HG02943 (cell line): ENCODE data around the gene MYH9.
"Not testable (repeated sequence)": the region's sequence is repeated elsewhere in the genome, so short reads cannot be mapped to it uniquely, and the experiment has no call there.

Experiments used
- ATAC-seq: cut with Tn5 transposase; IDR thresholded peaks from one replicate; pipeline ENCODE4 v1.9.1; 2021; ENCODE audit warnings: mild to moderate bottlenecking, low read depth, moderate library complexity; ENCODE audit not compliant: unreplicated experiment

MYH9 gene

GRCh38 chr22:36298118-36298517 lies 89.6 kb downstream of the MYH9 start:
- ATAC-seq, result no peak

DNA sequence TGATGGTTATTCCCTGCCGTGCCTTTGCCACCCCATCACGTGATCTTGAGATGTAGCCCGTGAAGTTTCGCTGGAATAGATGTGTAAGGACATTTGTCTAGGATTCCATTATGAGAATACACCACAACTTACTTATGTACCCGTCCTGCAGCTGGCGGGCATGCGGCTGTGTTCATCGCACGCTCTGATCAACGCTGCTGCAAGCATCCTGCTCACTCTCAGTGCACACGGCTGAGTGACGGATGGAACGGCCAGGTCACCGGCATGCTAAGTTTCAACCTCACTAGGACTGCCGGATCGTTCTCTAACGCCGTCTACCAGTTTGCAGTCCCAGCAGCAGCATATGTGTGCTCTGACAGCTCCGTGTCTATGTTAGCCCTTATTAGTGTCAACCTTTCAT lies 90.2 kb downstream of the MYH9 start:
- no peak for ATAC-seq

DNA sequence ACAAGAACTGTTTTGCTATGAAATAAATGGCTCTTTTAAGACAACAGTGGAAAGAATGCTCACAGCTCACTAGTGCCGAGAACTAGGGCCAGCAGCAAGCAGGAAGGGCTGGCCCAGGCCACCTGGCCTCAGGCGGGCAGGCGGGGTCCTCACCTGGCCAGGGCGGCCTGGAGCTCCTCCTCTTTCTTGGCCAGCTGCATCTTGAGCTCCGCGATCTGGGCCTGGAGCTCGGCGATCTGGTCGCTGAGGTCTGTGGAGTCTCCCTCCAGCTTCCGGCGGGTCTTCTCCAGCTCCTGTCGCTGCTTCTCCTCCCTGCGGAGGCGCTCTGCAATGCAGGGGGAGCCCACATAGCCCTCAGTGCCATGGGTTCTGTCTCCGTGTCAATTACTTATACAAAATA lies 91.1 kb downstream of the MYH9 start:
- no peak for ATAC-seq

DNA sequence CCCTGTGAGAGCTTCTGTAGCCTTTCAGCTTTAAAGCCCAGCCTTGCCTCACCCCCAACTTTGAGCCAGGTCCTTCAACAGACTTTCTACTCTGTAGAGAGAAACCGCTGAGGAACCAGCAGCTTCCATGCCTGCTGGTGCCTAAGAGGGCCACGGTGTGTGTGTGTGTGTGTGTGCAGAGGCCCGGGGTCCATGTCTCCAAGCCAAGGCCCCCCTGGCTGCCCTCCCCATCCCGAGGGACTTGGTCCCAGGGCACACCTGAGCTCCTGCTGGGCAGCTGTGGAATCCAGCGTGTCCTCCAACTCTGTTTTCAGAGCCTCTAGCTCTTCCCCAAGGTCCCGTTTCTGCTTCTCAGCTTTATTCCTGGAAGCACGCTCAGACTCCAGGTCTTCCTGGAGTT lies 92.5 kb downstream of the MYH9 start:
- ATAC-seq, result no peak

GRCh38 chr22:36294801-36295200 lies 93.0 kb downstream of the MYH9 start:
- no peak for ATAC-seq

- no peak for ATAC-seq
Measured at GRCh38 chr22:36294293-36294620, 93.5 kb downstream of the MYH9 start.

DNA sequence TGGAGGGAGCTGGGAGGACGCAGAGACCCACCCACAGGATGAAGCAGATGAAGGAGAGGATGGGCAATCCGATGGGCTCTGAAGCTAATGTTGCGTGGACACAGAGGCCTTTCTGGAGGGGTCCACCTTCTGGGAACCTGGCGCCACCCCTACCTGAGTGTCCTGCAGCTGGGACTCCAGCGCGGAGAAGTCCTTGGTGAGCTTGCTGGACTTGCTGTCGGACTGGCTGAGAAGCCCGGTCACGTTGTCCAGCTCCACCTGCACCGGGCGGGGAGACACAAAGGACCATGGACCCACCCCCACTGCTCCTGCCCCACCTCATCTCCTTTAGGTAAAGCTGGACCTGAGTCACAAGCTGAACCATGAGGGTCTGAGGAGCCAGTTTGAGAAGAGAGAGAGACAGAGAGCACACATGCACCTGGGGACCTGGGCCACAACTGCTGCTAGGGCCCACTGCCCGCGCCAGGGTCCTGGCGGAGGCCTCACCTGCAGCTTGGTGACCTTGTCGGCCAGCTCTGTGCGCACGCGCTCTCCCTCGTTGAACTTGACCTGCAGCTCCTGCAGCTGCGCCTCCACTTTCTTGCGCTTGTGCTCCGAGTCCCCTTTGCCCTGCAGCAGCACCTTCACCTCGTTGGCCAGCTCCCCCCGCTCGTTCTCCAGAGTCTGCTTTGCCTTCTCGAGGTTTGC lies 94.0 kb downstream of the MYH9 start:
- no peak for ATAC-seq

GRCh38 chr22:36292823-36293530 lies 94.8 kb downstream of the MYH9 start:
- ATAC-seq, result no peak

DNA sequence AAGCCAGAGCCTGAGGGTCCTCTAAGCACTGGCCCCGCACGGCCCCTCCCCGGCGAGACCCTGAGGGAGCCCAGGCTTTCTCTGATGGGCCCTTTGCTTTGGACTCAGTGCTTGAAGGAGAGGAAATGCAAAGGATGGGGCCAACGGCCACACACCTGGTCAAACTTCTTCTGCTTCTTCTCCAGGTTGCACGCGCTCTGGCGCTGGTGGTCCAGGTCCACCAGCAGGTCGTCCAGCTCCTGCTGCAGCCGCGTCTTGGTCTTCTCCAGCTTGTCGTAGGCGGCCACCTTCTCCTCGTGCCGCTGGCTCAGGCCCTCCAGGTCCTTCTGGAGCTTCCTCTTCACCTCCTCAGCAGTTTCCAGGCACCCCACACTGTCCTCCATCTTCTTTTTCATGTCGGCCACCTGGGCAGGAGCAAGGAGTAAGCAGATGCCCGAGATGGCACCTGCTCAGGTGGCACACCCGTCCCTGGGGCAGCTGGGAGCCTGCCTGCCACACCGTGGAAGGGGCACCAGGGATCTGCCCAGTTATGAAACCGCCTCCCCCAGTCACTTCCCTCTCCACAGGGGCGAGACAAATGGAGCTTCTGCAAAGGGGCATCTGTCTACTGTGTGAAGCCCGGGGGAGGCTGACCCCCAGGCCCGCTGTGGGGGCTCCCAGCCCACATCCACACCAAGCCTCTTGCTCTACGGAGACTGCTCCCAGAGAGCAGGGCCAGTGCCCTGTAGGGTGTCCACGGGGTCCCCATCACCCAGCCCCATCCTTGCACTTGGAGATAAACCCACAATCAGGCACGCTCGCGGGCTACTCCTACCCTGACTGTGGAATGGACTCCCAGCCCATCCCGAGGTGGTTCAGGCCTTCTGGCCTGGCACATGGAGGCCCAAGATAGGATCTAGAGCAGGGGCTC lies 95.7 kb downstream of the MYH9 start:
- no peak for ATAC-seq

- not testable (repeated sequence) for ATAC-seq
Measured at GRCh38 chr22:36290391-36291075, 97.2 kb downstream of the MYH9 start.

DNA sequence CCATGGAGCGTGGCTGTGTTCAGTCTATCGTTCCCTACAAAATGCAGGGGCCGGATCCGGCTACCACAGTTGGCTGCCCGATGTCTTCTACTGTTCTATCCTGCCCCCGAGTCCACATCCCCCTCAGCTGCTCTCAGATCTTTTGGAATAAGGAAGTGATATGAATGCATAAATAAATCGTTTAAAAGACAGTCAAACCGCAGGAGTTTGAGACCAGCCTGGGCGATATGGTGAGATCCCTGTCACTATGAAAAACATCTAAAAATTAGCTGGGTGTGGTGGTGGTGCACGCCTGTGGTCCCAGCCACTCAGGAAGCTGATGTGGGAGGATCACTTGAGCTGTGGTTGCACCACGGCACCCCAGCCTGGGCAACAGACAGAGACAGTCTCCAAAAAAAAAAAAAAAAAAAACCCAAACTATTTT lies 97.8 kb downstream of the MYH9 start:
- ATAC-seq, result not testable (repeated sequence)

DNA sequence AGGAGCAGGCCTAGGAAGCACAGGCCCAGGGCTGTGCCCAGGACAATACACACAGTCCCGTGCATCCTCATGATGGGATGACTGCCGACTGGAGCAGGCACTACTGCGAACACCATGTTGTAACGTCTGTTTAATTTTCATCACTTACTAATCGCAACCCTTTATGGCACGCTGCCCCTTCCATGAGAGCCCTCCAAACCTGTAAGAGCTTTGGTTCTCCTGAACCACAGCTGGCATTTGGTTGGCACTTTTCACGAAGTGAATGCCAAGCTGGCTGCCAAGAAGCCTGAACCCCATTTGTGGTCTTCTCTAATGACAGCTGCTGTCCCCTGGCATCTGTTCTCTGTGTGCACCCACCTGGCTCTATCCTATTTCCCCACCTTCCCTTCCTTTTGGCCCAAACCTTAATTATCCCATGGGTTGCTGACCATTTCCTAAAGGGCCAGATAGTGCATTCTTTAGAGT lies 98.3 kb downstream of the MYH9 start:
- ATAC-seq, result no peak

GRCh38 chr22:36288571-36289405 lies 99.0 kb downstream of the MYH9 start:
- no peak for ATAC-seq

GRCh38 chr22:36287881-36288515 lies 99.8 kb downstream of the MYH9 start:
- ATAC-seq, result no peak

DNA sequence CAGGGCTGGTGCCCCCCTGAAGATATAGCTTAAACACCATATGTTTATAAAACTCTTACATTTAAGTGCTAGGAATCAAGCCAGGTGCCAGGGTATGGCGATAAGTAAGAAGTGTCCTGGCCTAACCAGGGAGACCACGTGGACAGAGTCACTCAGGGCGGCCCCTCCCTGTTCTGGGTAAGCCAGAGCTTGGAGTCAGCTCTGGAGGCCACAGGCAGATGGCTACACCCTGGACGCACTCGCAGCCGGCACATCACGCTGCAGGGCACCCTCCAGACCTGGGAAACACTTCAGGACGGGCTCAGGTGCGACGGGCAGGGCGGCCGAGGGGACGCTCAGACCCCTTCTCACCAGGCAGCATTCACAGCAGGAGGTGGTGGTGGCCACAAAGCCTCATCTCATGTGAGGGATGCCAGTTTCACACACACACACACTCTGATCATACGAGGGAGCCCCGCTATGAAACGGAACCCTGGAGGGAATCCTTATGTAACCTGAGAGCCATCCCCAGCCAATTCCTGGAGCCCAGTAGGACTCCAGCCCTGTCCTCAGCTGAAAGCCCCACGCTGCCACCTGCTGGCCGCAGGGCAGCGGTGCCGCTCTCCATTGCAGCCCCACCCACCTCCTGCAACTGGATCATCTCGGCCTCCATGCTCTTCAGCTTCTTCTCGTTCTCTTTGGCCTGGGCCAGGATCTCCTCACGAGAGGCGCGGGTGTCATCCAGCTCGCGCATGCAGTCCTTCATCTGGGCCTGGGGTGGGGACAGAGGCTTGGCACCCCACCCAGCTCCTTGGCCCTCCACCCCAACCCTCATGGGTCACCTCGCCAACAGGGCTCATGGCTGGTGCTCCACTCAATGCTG lies 101.4 kb downstream of the MYH9 start:
- no peak for ATAC-seq

- no peak for ATAC-seq
Measured at GRCh38 chr22:36285545-36285944, 102.2 kb downstream of the MYH9 start.

- ATAC-seq, result no peak
Measured at GRCh38 chr22:36285017-36285416, 102.8 kb downstream of the MYH9 start.

DNA sequence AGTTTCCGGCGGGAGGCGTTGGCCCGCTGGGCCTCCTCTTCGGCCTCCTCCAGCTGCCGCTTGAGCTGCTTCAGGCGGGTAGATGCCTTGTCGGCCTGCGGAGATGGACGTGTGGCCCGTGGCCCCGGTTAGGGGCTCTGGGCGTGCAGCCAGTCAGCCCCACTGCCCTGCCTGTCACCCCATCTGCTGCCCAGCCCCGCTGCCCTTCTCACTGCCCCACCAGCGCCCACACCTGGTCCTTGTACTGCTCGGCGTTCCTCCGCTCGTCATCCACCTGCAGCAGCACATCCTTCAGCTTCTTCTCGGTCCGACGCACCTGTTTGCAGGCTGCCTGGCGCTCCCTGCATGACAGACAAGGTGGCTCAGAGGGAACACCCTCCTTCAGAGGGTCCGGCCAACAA lies 103.6 kb downstream of the MYH9 start:
- no peak for ATAC-seq
